Fibroblast of villous mesenchyme (primary cell): Measurements from ENCODE around the gene AFMID. TPM values are rescaled to one million over a fixed set of nuclear protein-coding genes. Genes with fewer than 3 reads are reported as not detected.
A peak's percentile ranks its signal among the peaks of the same experiment; 100 is the strongest.

Experiments used
- DNase-seq: peaks from one replicate; pipeline ENCODE4 v3.0.0-alpha.2; 2010; ENCODE audit warnings: low read depth
- H3K4me3 ChIP-seq: 2 replicates; pipeline ENCODE4 v1.5.1; 2011; ENCODE audit warnings: low read depth, mild to moderate bottlenecking, low read length
- total RNA-seq: library from RNA; depleted of rRNA; stranded (reverse); fragments of >200 nt; gene quantifications from 2 replicates; pipeline ENCODE4 v1.2.3, GENCODE V29; 2012
- TF ChIP-seq, protein P1 (sequence below): IDR thresholded peaks from 2 replicates; pipeline ENCODE4 v1.5.1; 2012; ENCODE audit warnings: low read depth, mild to moderate bottlenecking, low read length; ENCODE audit not compliant: insufficient read depth

AFMID gene
- total RNA-seq, 1 donor = 21.6 TPM

DNA sequence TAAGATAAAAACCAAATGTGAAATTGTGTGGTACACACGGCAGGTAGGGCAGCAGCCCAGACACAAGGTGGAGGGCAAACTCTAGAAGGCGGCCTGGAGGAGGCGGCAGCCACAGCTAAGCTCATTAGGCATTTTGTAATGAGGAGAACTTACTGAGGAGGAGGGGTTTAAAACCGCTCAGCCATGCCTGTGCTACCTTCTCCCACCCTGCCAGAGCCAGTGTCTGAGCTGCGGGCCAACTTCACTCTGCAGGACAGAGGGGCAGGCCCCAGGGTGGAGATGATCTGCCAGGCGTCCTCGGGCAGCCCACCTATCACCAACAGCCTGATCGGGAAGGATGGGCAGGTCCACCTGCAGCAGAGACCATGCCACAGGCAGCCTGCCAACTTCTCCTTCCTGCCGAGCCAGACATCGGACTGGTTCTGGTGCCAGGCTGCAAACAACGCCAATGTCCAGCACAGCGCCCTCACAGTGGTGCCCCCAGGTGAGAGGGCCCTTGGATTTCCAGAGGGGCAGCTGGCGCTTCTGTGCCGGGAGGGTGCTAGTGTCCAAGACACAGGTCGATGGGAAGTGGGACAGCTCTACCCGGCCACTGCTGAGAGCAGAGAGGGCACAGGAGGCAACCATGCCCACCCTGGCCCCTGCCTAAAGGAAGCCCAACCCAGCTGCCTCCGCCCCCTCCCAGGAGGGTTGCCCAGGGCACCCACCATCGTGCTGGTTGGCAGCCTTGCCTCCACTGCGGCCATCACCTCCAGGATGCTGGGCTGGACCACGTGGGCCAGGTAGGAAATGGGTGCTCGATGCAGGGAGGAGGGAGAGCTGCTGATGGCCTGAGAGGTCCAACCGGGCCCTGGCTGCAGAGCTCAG is 23.0 kb upstream of the AFMID start:
- H3K4me3 ChIP-seq = no peak overlapping the region
- TF ChIP-seq, protein P1, sequence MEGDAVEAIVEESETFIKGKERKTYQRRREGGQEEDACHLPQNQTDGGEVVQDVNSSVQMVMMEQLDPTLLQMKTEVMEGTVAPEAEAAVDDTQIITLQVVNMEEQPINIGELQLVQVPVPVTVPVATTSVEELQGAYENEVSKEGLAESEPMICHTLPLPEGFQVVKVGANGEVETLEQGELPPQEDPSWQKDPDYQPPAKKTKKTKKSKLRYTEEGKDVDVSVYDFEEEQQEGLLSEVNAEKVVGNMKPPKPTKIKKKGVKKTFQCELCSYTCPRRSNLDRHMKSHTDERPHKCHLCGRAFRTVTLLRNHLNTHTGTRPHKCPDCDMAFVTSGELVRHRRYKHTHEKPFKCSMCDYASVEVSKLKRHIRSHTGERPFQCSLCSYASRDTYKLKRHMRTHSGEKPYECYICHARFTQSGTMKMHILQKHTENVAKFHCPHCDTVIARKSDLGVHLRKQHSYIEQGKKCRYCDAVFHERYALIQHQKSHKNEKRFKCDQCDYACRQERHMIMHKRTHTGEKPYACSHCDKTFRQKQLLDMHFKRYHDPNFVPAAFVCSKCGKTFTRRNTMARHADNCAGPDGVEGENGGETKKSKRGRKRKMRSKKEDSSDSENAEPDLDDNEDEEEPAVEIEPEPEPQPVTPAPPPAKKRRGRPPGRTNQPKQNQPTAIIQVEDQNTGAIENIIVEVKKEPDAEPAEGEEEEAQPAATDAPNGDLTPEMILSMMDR = no peak
- no peak for DNase-seq

DNA sequence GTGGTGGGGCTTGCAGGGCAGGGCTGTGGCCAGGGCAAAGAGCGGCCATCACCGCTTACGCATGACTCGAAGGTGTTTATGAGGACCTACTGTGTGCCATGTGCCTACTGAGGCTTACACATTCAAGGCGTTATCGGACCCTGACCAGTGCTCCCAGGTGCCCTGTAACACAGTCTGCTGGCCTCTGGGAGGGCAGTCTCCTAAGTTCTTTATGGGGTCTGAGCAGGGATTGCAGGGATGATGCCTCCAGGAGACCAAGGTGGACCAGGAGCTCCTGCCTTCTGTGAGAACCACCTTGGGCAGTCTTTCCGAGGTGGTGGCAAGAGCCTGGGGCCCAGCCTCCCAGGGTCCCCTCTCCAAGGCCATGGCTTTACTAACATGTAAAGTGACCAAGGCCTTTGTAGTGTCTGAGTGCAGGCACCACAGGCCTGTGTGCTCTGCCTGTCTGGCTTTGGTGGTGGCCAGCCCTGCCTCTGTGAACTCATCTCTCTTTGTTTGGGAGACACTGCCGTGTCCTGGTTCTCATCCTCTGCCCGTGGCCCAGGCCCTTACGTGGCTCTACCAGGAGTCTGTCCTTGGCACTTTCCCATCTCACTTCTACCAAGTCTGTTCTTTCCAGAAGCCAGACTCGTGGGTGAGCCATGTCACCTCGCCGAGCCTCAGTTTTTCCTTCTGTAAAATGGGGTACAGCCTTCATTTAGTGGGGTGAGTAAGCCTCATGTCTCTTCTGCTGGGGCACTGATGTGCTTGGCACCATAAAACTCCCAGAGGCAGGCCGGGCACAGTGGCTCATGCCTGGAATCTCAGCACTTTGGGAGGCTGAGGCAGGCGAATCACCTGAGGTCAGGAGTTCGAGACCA is 22.2 kb upstream of the AFMID start:
- no peak for DNase-seq
- H3K4me3 ChIP-seq = no peak overlapping the region
- TF ChIP-seq, protein P1 = no peak

GRCh38 chr17:78166416-78166815 is 20.7 kb upstream of the AFMID start:
- H3K4me3 ChIP-seq = no peak overlapping the region
- TF ChIP-seq, protein P1 = no peak
- DNase-seq = no peak

DNA sequence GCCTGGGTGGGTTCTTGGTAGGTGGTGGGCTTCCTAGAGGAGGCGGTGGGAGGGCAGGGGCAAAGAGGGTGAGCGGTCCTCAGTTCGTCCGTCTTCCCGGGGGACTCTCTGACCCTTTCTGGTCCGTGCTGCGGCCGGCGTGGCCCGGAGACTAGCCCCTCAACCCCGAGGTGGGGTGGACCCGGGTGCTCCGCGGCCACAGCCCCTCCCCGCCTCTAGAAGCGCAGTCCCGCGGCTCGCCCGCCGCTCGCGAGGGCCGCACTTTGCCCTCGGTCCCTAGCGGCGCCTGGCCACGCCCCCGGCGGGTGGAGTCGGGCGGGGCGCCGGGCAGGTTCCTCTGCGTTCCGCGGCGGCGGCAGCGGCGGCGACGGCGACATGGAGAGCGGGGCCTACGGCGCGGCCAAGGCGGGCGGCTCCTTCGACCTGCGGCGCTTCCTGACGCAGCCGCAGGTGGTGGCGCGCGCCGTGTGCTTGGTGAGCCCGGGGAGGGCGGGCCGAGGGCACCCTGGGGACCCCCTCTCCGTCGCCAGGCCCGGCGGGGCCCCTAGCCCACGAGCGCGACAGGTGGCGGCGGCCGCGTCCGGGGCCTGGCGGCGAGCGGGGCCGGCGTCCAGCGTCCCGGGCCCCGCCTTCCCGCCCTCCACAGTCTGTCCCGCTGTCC is 18.8 kb upstream of the AFMID start, which contains the start of gene SYNGR2:
Gene SYNGR2, plus strand, starts transcription at position 340 of the 661 bp plus-strand sequence. Its CDS starts 36 bp downstream, at position 376.
- TF ChIP-seq, protein P1 = no peak
- DNase-seq = peak; percentile 48
- H3K4me3 ChIP-seq = peak within 1 kb of the TSS; percentile 73

DNA sequence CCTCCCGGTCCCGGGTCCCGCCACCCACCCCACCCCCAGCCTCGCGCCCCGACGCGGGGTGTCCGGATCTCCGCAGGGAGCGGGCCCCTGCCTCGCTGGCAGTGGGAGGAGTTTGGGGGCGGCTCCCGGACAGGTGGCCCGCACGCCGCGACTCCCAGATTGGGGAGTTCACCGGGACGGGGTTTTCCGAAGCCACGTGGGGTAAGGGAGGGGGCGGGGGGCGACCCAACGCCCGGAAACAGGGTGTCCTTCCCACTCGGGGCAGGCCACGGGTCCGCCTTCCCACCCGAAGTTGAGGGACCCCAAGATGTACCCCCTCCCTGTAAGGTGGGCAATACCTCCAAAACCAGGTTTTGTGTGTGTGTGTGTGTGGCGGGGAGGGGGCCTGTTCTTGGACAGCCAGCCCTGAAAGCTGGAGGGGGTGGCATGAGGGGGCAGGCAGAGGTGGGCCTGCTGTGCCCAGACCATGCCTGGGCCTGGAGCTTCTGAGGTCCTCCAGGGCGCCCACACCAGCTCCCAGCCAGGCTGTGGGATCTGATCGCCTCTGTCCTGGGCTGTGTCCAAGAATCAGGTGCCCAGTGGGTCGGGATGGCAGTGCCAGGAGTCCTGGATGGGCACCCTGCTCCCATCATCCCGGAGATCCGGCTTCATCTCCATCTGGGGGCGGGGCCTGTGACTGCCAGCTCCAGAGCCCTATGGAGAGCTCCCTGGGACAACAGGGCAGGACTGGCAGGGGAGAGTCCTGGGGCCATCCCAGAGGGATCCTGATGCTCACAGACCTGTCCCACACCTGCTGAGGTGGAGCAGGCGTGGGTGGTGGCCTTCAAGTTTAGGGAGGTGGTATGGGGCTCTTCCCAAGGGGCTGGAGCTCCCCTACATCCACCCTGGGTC is 18.0 kb upstream of the AFMID start:
- peak; percentile 38 for DNase-seq
- TF ChIP-seq, protein P1 = no peak

More for the DNA sequence above, 18.0 kb upstream of the AFMID start:
- peak overlapping the region; percentile 73 for H3K4me3 ChIP-seq
